ENCODE results near the gene EBNA1BP2.

DNA sequence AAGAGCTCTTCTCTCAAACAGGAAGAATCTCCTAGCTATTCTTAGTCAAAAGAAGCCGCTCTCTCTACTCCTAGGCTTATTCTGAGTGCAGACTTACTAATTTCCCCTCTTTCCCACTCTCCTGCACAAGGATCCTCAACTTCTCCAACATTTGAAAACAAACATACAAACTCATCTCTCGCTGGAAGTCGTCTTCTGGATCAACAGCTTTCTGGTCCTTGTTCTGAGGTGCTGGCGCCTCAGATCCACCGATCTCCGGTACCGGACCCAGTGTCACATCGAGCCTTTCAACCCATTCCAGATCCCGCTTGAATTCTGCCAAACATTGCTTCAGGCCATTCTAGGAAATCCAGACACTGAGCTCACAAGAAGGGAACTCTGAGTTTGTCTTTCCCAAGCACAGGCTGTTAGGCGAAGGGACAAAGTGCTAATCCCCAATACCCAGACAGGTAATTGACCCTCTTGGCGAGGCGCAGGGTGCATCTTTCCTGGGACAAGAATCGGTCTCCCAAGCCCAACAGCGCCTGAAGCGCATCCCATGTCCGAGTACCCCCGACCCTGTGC lies 696 bp downstream of the EBNA1BP2 start:
- TF ChIP-seq CTCF (IDR thresholded peaks at IDR 0.05) (no peak), POLR2A (IDR thresholded peaks at IDR 0.05; ENCODE audit: low read depth) (no peak)

Data from esophagus muscularis mucosa (tissue), 3 donors.